Esophagus muscularis mucosa (tissue), 4 donors: ENCODE measurements around the gene QTRT2. TPM values are rescaled to one million over a fixed set of nuclear protein-coding genes. Genes with fewer than 3 reads are reported as not detected.

Experiments used
- DNase-seq: peaks from one replicate; pipeline ENCODE4 v3.0.0-alpha.2; 2017; ENCODE audit errors: extremely low spot score
- H3K27ac ChIP-seq, 4 donors: fragments of 200-600 bp; sonication (generic); replicated peaks in 1 of 4; 1 replicate in 3 of 4; 2 replicates in 1 of 4; pipeline ENCODE4 v1.5.1; 2016 to 2019; ENCODE audit warnings: mild to moderate bottlenecking in 1 of 4
- H3K27me3 ChIP-seq, 4 donors: fragments of 200-600 bp; sonication (generic); one replicate each; pipeline versions ENCODE4 v1.5.1 to v1.6.0; 2016 to 2019
- H3K36me3 ChIP-seq, 4 donors: fragments of 200-600 bp; sonication (generic); one replicate each; pipeline ENCODE4 v1.5.1; 2016 to 2019
- H3K4me1 ChIP-seq, 4 donors: fragments of 200-600 bp; sonication (generic); one replicate each; pipeline ENCODE4 v1.5.1; 2016 to 2019
- H3K4me3 ChIP-seq, 4 donors: fragments of 200-600 bp; sonication (generic); 1 replicate in 2 of 4; 2 replicates in 2 of 4; pipeline ENCODE4 v1.5.1; 2016 to 2019; ENCODE audit warnings: mild to moderate bottlenecking in 4 of 4, moderate library complexity in 1 of 4
- H3K9me3 ChIP-seq, 4 donors: fragments of 200-600 bp; sonication (generic); 1 replicate in 3 of 4; 2 replicates in 1 of 4; pipeline ENCODE4 v1.5.1; 2016 to 2019
- EP300 ChIP-seq: sonication (generic); formaldehyde crosslinking; IDR thresholded peaks from one replicate; pipeline ENCODE4 v1.6.1; 2017; ENCODE audit warnings: antibody characterized with exemption
- POLR2A ChIP-seq: fragments of 450-650 bp; IDR thresholded peaks from one replicate; pipeline ENCODE4 v1.6.1; 2017; ENCODE audit warnings: antibody characterized with exemption, moderate library complexity, mild to moderate bottlenecking, low read depth
- POLR2AphosphoS5 ChIP-seq, 2 donors: sonication (generic); formaldehyde crosslinking; IDR thresholded peaks; one replicate each; pipeline ENCODE4 v1.6.1; 2017; ENCODE audit warnings: antibody characterized with exemption in 2 of 2
- WGBS: methylation state at CpG from one replicate; pipeline ENCODE4 v1.1.5; 2018; 5-methylcytosine and 5-hydroxymethylcytosine counted together
- intact Hi-C: fragments of 100-400 bp; cut with DNase I; formaldehyde crosslinking; loops from one replicate; pipeline ENCODE4 v1.15.1; 2023
- total RNA-seq, 4 donors: library from RNA; depleted of rRNA; stranded (reverse); fragments of >200 nt; gene quantifications; one replicate each; pipeline versions ENCODE4 v1.1.0 to v1.2.1, GENCODE V29; 2016
- TF ChIP-seq, protein P1 (sequence below), 3 experiments: fragments of 200-600 bp in 2 of 3; fragments of 450-650 bp in 1 of 3; sonication (generic) in 2 of 3; IDR thresholded peaks; one replicate each; pipeline ENCODE4 v1.5.1; 2017 to 2019; ENCODE audit warnings: antibody characterized with exemption in 3 of 3, mild to moderate bottlenecking in 2 of 3, moderate library complexity in 1 of 3

Gene QTRT2
- total RNA-seq, 4 donors from 2014 or later = 8.3 to 15.2 (median 11.0) TPM

DNA sequence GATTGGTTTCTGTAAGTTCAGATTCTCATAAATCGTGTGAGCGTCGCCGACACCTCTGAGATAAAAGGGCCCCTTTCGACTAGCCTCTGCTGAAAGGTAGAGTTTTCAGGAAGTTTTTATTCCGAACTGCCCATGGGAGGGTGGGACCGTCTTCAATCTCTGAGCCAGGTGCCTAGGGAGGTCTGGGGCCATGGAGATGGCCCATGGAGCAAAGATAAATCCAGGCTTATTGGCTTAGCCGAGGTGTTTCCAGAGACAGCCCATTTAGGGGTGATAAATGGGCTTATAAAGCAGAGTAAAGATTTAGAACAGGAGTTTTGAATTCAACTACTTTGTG is 442 bp downstream of the QTRT2 start:
- Histone ChIP-seq H3K4me3 (peak overlapping the region; percentile 64 to 91 (median 76)), H3K27ac (peak overlapping the region; percentile 79 to 87 (median 80)), H3K9me3 (no peaks in the 10 kb centered on the region), H3K36me3 (no peaks in the 10 kb centered on the region), H3K27me3 (no peaks in the 10 kb centered on the region), H3K4me1 (peaks cover 14 to 37% (median 30%) of the 10 kb centered on the region in 4 donors)
- no peak for DNase-seq
- WGBS = 0% methylated on average over 5 of the region's 8 CpGs
- intact Hi-C loops = no loop called here
- no peak for TF ChIP-seq EP300
- TF ChIP-seq POLR2AphosphoS5 (IDR thresholded peaks at IDR 0.05) = no peak
- no peak for TF ChIP-seq POLR2A
- TF ChIP-seq, protein P1, sequence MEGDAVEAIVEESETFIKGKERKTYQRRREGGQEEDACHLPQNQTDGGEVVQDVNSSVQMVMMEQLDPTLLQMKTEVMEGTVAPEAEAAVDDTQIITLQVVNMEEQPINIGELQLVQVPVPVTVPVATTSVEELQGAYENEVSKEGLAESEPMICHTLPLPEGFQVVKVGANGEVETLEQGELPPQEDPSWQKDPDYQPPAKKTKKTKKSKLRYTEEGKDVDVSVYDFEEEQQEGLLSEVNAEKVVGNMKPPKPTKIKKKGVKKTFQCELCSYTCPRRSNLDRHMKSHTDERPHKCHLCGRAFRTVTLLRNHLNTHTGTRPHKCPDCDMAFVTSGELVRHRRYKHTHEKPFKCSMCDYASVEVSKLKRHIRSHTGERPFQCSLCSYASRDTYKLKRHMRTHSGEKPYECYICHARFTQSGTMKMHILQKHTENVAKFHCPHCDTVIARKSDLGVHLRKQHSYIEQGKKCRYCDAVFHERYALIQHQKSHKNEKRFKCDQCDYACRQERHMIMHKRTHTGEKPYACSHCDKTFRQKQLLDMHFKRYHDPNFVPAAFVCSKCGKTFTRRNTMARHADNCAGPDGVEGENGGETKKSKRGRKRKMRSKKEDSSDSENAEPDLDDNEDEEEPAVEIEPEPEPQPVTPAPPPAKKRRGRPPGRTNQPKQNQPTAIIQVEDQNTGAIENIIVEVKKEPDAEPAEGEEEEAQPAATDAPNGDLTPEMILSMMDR (IDR thresholded peaks at IDR 0.05) = no peak

DNA sequence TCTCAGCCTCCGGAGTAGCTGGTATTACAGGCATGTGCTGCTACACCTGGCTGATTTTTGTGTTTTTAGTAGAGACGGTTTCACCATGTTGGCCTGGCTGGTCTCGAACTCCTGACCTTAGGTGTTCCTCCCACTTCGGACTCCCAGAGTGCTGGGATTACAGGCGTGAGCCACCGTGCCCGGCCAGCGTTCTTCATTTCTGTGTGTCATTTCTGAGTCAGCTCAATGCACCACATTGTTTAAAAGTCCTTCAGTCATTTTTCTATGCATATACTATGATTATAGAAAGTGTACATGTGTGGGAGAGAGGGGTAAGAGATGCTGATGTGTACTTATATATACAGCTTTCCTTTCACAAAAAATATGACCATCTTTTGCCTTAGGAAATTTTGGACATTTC is 2.1 kb downstream of the QTRT2 start:
- 89% methylated on average over 8 of the region's 8 CpGs for WGBS
- intact Hi-C loops = no loop called here
- no peaks in the 10 kb centered on the region for H3K9me3 ChIP-seq

DNA sequence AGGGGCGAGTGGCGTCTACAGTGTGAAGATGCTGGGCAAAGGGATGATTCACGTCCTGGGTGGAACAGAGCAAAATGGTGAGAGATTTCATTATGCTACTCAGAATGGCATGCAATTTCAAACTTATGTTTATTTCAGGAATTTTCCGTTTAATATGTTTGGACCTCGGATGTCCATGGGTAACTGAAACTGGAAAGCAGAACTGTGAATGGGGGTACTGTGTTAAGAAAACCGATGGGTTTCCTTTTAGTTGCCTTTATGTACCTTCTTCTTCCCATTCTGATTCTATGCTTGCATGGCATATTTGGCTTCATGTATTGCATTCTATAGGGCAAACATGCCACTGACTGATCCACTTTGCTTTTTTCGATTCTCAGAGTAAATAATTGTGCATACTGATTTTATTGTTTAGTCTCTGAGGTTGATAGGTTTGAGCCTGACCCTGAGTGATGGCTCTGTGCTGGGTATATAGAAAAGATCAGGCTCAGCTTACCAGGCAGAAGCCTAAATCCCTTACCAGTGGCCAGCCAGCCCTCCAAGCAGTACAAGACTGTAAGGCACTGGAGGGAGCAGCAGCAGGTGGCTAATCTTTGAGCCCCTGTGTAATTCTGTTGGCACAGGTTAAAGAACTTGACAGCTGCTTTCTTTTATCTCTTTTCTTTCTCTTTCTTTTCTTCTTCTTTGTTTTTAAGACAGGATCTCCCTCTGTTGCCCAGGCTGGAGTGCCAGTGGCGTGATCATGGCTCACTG is 4.5 kb downstream of the QTRT2 start:
- Histone ChIP-seq H3K9me3 (no peaks in the 10 kb centered on the region), H3K36me3 (peaks cover 0 to 11% (median 2%) of the 10 kb centered on the region in 4 donors), H3K4me1 (peaks cover 9 to 53% (median 43%) of the 10 kb centered on the region in 4 donors), H3K4me3 (no peak overlapping the region), H3K27ac (no peak overlapping the region), H3K27me3 (no peaks in the 10 kb centered on the region)
- 90% methylated on average over 8 of the region's 8 CpGs for WGBS
- TF ChIP-seq POLR2AphosphoS5 (IDR thresholded peaks at IDR 0.05) = no peak
- TF ChIP-seq, protein P1 (IDR thresholded peaks at IDR 0.05) = no peak
- TF ChIP-seq POLR2A = no peak
- no peak for TF ChIP-seq EP300
- intact Hi-C loops = no loop called here
- no peak for DNase-seq

More for the DNA sequence above, 2.1 kb downstream of the QTRT2 start:
- H3K4me1 ChIP-seq = peaks cover 14 to 46% (median 30%) of the 10 kb centered on the region in 4 donors
- H3K27me3 ChIP-seq = no peaks in the 10 kb centered on the region
- no peak for DNase-seq
- no peak overlapping the region for H3K4me3 ChIP-seq
- no peak overlapping the region for H3K27ac ChIP-seq
- TF ChIP-seq EP300 = no peak
- TF ChIP-seq, protein P1 (IDR thresholded peaks at IDR 0.05) = no peak
- no peak for TF ChIP-seq POLR2AphosphoS5 (IDR thresholded peaks at IDR 0.05)
- TF ChIP-seq POLR2A = no peak
- H3K36me3 ChIP-seq = no peaks in the 10 kb centered on the region

DNA sequence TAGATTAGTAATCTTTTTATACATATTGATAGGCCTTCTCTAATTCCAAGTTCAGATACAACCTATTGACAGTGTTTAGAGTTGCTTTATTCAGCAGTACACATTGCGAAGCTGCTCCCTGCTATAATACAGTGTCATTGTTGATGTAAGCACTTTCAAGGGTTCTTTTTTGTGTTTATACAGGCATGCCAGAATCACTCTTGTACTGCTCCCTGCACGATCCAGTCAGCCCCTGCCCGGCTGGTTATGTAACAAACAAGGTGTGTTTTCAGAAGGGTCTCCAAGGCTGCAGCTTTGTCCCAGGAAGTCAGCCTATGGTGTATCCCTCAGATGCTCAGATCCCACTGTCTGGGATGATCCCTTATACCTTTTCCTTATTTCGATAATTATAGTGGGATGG is 11.3 kb downstream of the QTRT2 start:
- WGBS = 55% methylated on average over 4 of the region's 4 CpGs
- TF ChIP-seq POLR2AphosphoS5 (IDR thresholded peaks at IDR 0.05) = no peak
- TF ChIP-seq, protein P1 (IDR thresholded peaks at IDR 0.05) = no peak
- no peak for TF ChIP-seq EP300
- TF ChIP-seq POLR2A = no peak
- peaks cover 0 to 51% (median 39%) of the 10 kb centered on the region in 4 donors for H3K4me1 ChIP-seq
- DNase-seq = no peak
- H3K27me3 ChIP-seq = no peaks in the 10 kb centered on the region
- no peaks in the 10 kb centered on the region for H3K9me3 ChIP-seq
- no peak overlapping the region for H3K4me3 ChIP-seq
- peaks cover 19 to 55% (median 39%) of the 10 kb centered on the region in 4 donors for H3K36me3 ChIP-seq
- intact Hi-C loops = no loop called here
- peak overlapping the region in 3 of 4 donors; percentile 24 to 59 (median 51) for H3K27ac ChIP-seq
